GM18907 (cell line): ENCODE results near the gene CALY.
A peak's percentile ranks its signal among the peaks of the same experiment; 100 is the strongest.
"Not testable (repeated sequence)": the region's sequence is repeated elsewhere in the genome, so short reads cannot be mapped to it uniquely, and the experiment has no call there.

Source experiments
- ATAC-seq: cut with Tn5 transposase; IDR thresholded peaks from one replicate; pipeline ENCODE4 v1.9.1; 2021; ENCODE audit warnings: mild to moderate bottlenecking, moderate library complexity; ENCODE audit not compliant: unreplicated experiment

CALY gene

GRCh38 chr10:133334503-133335245 lies 2.0 kb downstream of the CALY start:
- ATAC-seq, result no peak

- ATAC-seq, result no peak
Observed at GRCh38 chr10:133332936-133333699, 3.6 kb downstream of the CALY start.

DNA sequence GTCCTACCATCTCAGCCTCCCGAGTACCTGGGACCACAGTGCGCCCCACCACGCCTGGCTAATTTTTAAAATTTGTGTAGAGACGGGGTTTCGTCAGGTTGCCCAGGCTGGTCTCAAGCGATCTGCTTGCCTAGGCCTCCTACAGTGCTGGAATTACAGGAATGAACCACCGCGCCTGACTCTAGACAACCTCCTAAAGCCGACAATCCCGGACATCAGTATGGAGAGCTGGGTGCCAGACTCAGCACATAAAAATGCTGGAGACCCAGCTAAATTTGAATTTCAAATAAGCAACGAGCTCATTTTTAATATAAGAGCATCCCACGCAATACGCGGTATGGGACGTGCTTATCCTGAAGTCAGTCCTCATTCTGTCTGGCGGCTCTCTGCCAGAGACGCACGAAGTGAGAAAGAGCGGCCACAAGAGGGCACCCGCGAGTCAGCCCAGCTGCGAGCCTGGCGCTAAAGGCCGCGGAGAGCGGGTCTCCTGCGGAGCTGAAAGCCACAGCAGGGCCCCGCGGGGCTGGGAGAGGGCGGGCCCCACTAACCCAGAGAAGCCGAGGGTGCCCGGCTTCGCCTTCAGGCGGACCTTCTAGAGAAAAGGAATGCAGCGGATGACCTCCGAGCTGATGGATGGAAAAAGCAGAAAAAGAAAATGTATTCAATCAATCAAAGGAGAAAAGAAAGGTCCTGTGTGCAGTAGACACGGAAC lies 7.0 kb downstream of the CALY start:
- ATAC-seq, result peak; percentile 74

GRCh38 chr10:133328358-133329343 lies 8.0 kb downstream of the CALY start:
- ATAC-seq, result no peak

DNA sequence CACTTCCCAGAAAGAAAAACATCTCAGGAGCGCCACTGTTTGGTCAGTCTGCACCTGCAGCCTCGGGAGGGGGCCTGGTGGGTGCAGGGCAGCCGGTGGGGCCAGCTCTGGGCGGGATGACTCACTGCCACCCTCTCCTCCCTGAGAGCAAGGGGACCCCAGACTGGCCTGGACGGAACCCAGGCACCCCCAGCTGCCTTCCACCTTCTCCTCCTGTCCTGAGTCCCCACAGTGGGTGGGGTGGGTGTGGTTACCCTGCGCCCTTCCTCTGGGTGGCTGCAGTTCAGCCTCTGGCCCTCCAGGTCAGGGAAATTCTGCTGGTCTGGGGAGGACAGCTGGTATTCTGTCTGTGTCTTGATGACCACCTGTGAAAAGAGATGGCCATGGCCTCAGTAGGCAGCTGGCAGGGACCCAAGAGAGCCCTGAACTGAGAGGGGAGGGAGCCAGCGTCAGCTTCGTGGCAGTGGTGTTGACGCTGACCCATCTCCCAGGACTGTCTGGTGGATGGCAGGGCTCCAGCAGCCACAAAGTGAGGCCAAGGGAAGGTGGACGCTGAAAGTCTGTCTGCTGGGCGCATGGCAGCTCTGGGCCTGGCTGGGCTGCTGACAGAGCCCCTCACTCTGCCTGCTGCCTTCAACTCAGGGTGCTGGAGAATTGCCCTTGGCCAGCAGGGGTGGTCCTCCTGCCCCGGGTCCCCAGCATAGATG lies 8.9 kb downstream of the CALY start:
- no peak for ATAC-seq

DNA sequence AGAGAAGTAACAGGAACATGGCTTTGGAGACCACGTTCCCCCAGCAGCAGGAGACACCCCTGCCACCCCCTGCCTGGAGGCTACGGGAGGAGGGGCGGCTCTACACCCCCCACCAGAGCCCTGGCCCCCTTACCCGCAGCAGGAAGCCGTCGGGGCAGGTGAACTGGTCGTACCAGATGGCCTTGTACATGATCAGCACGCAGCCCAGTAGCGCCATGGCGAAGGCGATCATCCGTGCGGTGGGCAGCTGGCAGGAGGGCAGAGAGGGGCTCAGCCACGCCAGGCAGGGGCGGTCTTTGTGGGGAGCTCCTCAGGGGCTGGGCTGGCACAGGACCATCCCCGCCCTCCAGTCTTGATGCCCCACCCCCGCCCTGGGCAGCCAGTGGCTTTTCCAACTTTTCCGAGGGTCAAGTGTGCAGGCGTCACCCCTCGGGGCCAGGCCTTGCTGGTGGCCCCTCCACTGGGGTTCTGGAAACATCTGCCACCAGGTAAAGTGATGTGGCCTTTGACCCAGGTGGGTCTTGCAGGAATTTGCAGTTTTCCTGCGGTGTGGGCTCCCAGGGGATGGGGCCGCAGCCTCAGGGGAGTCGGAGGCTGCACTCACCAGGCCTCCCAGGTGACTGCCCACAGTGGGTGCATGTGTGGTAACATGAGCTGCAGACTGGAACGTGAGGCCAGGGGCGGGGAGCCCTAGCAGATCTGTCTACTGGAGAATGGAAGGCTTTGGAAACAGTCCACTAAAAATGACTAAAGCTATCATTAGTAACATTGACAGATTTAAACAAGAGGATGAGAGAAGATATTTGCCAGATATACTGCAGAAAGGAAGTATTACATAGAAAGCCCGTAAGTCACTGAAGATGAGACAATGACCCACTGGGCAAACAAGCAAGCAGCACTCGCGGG lies 9.7 kb downstream of the CALY start:
- ATAC-seq, result no peak

GRCh38 chr10:133326223-133326551 lies 10.5 kb downstream of the CALY start:
- no peak for ATAC-seq

GRCh38 chr10:133325440-133326222 lies 11.1 kb downstream of the CALY start:
- ATAC-seq, result no peak

- ATAC-seq, result no peak
Observed at GRCh38 chr10:133324857-133325260, 11.8 kb downstream of the CALY start.

- ATAC-seq, result no peak
Observed at GRCh38 chr10:133324198-133324792, 12.4 kb downstream of the CALY start.

GRCh38 chr10:133322064-133322709 lies 14.5 kb downstream of the CALY start:
- not testable (repeated sequence) for ATAC-seq

GRCh38 chr10:133320852-133321422 lies 15.8 kb downstream of the CALY start:
- not testable (repeated sequence) for ATAC-seq

GRCh38 chr10:133318494-133319127 lies 18.1 kb downstream of the CALY start:
- ATAC-seq, result no peak

GRCh38 chr10:133316732-133317131 lies 20.0 kb downstream of the CALY start:
- no peak for ATAC-seq

GRCh38 chr10:133316266-133316665 lies 20.4 kb downstream of the CALY start:
- no peak for ATAC-seq

DNA sequence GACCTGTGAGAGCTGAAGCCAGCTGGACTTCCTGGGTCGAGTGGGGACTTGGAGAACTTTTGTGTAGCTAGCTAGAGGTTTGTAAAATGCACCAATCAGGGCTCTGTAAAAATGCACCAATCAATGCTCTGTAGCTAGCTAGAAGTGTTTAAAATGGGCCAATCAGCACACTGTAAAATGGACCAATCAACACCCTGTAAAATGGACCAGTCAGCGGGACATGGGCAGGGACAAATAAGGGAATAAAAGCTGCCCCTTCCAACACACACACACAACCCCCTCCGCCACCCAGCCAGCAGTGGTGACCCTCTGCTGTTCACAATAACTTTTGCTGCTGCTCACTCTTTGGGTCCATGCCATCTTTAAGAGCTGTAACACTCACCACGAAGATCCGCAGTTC lies 20.8 kb downstream of the CALY start:
- ATAC-seq, result no peak
